ENCODE data around the gene MC4R.
A peak's percentile ranks its signal among the peaks of the same experiment; 100 is the strongest.
"Not testable (repeated sequence)": the region's sequence is repeated elsewhere in the genome, so short reads cannot be mapped to it uniquely, and the experiment has no call there.

Gene MC4R

GRCh38 chr18:60372596-60372995, at the start of gene MC4R:
MC4R (minus strand) TSS chr18:60372775; CDS start chr18:60372349, 426 bp downstream.
- no peaks in the 10 kb centered on the region for H4K20me1 ChIP-seq (ENCODE audit: insufficient read depth, low read length)
- H3K79me2 ChIP-seq (ENCODE audit: low read length), result no peaks in the 10 kb centered on the region
- H3K9me3 ChIP-seq (ENCODE audit: insufficient read depth, low read length), result 0 out of 2 replicates have a peak, but pooled peaks cover 4% of the 10 kb centered on the region
- H3K4me3 ChIP-seq (ENCODE audit: low read length), result peak within 1 kb of the TSS; percentile 70
- H3K9ac ChIP-seq (ENCODE audit: low read length), result peak within 1 kb of the TSS; percentile 42
- no peaks in the 10 kb centered on the region for H3K36me3 ChIP-seq (replicated peaks; ENCODE audit: low read depth, low read length)
- peak within 1 kb of the TSS; percentile 95 for H2AFZ ChIP-seq (ENCODE audit: low read depth, low read length)
- peak within 1 kb of the TSS; percentile 1; the same call in 1 of the 2 replicates for H3K27ac ChIP-seq (ENCODE audit: low read length)
- H3K4me1 ChIP-seq (ENCODE audit: low read length), result peaks cover 17% of the 10 kb centered on the region
- no peaks in the 10 kb centered on the region for H3K27me3 ChIP-seq (ENCODE audit: low read depth, low read length)
- TF ChIP-seq EZH2phosphoT487 (IDR thresholded peaks at IDR 0.05; ENCODE audit: low read depth) (no peak), CTCF (IDR thresholded peaks at IDR 0.05; ENCODE audit: low read depth, low read length) (no peak)
- peak within 1 kb of the TSS; percentile 74 for H3K4me2 ChIP-seq (ENCODE audit: low read length)

- not testable (repeated sequence) for H3K27me3 ChIP-seq (ENCODE audit: low read depth, low read length); H3K79me2 ChIP-seq (ENCODE audit: low read length); H3K9me3 ChIP-seq (ENCODE audit: insufficient read depth, low read length); H3K4me1 ChIP-seq (ENCODE audit: low read length); H3K9ac ChIP-seq (ENCODE audit: low read length); H3K27ac ChIP-seq (ENCODE audit: low read length); H3K4me2 ChIP-seq (ENCODE audit: low read length); H3K4me3 ChIP-seq (ENCODE audit: low read length); H2AFZ ChIP-seq (ENCODE audit: low read depth, low read length); H3K36me3 ChIP-seq (replicated peaks; ENCODE audit: low read depth, low read length); H4K20me1 ChIP-seq (ENCODE audit: insufficient read depth, low read length)
Measured at GRCh38 chr18:60422306-60422705, 49.7 kb upstream of the MC4R start.

GRCh38 chr18:60421356-60422118, 49.0 kb upstream of the MC4R start:
- Histone ChIP-seq H3K9me3 (ENCODE audit: insufficient read depth, low read length) (no peaks in the 10 kb centered on the region), H3K36me3 (replicated peaks; ENCODE audit: low read depth, low read length) (no peaks in the 10 kb centered on the region), H4K20me1 (ENCODE audit: insufficient read depth, low read length) (no peaks in the 10 kb centered on the region), H3K79me2 (ENCODE audit: low read length) (no peaks in the 10 kb centered on the region), H3K4me3 (ENCODE audit: low read length) (no peak overlapping the region), H2AFZ (ENCODE audit: low read depth, low read length) (no peak overlapping the region), H3K27ac (ENCODE audit: low read length) (no peak overlapping the region), H3K4me1 (ENCODE audit: low read length) (no peaks in the 10 kb centered on the region), H3K9ac (ENCODE audit: low read length) (no peak overlapping the region), H3K27me3 (ENCODE audit: low read depth, low read length) (no peaks in the 10 kb centered on the region), H3K4me2 (ENCODE audit: low read length) (no peak overlapping the region)
- no peak for TF ChIP-seq EZH2phosphoT487 (IDR thresholded peaks at IDR 0.05; ENCODE audit: low read depth)
- TF ChIP-seq CTCF (IDR thresholded peaks at IDR 0.05; ENCODE audit: low read depth, low read length), result no peak

- no peak overlapping the region for H2AFZ ChIP-seq (ENCODE audit: low read depth, low read length)
- no peak overlapping the region for H3K4me2 ChIP-seq (ENCODE audit: low read length)
- no peaks in the 10 kb centered on the region for H4K20me1 ChIP-seq (ENCODE audit: insufficient read depth, low read length)
- no peak overlapping the region for H3K4me3 ChIP-seq (ENCODE audit: low read length)
- H3K9ac ChIP-seq (ENCODE audit: low read length), result no peak overlapping the region
- H3K79me2 ChIP-seq (ENCODE audit: low read length), result no peaks in the 10 kb centered on the region
- H3K27ac ChIP-seq (ENCODE audit: low read length), result no peak overlapping the region
- no peaks in the 10 kb centered on the region for H3K27me3 ChIP-seq (ENCODE audit: low read depth, low read length)
- TF ChIP-seq EZH2phosphoT487 (IDR thresholded peaks at IDR 0.05; ENCODE audit: low read depth), result no peak
- no peak for TF ChIP-seq CTCF (IDR thresholded peaks at IDR 0.05; ENCODE audit: low read depth, low read length)
- H3K9me3 ChIP-seq (ENCODE audit: insufficient read depth, low read length), result no peaks in the 10 kb centered on the region
- no peaks in the 10 kb centered on the region for H3K36me3 ChIP-seq (replicated peaks; ENCODE audit: low read depth, low read length)
- peaks cover 3% of the 10 kb centered on the region; the same call in 1 of the 2 replicates for H3K4me1 ChIP-seq (ENCODE audit: low read length)
Measured at GRCh38 chr18:60417946-60418345, 45.4 kb upstream of the MC4R start.
